Activated B cell treated with CpG ODN at 0.5 μM for 24 hours (primary cell): ENCODE data around the gene GLYR1. TPM values are rescaled to one million over a fixed set of nuclear protein-coding genes. Genes with fewer than 3 reads are reported as not detected.

ENCODE experiments used
- ATAC-seq: fragments of 200-7000 bp; cut with Tn5 transposase; one replicate; pipeline ENCODE4 v1.10.0; 2021; ENCODE audit warnings: low read depth, mild to moderate bottlenecking, moderate library complexity
- CTCF ChIA-PET: fragments of 350-600 bp; sonication (Branson Sonifier 250); formaldehyde crosslinking; loops from one replicate; lab custom pipeline; 2021; ENCODE audit warnings: antibody characterized with exemption; lab: Charles Lee
- POLR2A ChIA-PET: fragments of 350-600 bp; sonication (Branson Sonifier 250); formaldehyde crosslinking; loops from one replicate; lab custom pipeline; 2021; ENCODE audit warnings: antibody characterized with exemption; lab: Charles Lee
- DNase-seq: peaks from one replicate; pipeline ENCODE4 v3.0.0; 2022
- H3K27ac Mint-ChIP-seq: one replicate; pipeline ENCODE4 v1.8.0; 2020; ENCODE audit warnings: mixed read lengths
- H3K27me3 Mint-ChIP-seq: one replicate; pipeline ENCODE4 v1.8.0; 2021; ENCODE audit warnings: mixed read lengths
- H3K36me3 Mint-ChIP-seq: one replicate; pipeline ENCODE4 v1.8.0; 2021; ENCODE audit warnings: low read depth, mixed read lengths
- H3K4me1 Mint-ChIP-seq: one replicate; pipeline ENCODE4 v1.8.0; 2021; ENCODE audit warnings: mixed read lengths
- H3K4me3 Mint-ChIP-seq: one replicate; pipeline ENCODE4 v1.8.0; 2020; ENCODE audit warnings: mild to moderate bottlenecking, mixed read lengths
- H3K9me3 Mint-ChIP-seq: one replicate; pipeline ENCODE4 v1.8.0; 2020; ENCODE audit warnings: mixed read lengths
- intact Hi-C: fragments of 100-400 bp; cut with micrococcal nuclease; formaldehyde crosslinking; loops from one replicate; pipeline ENCODE4 v1.15.1; 2024
- total RNA-seq: library from RNA; stranded (reverse); gene quantifications from 2 replicates; pipeline ENCODE4 v1.2.3, GENCODE V29; 2022
- TF ChIP-seq, protein P1 (sequence below): fragments of 200-600 bp; IDR thresholded peaks from one replicate; pipeline ENCODE4 v1.8.0; 2022; ENCODE audit warnings: antibody characterized with exemption, mild to moderate bottlenecking

GLYR1 gene
- total RNA-seq, 1 donor from 2014 or later, result 156 TPM

DNA sequence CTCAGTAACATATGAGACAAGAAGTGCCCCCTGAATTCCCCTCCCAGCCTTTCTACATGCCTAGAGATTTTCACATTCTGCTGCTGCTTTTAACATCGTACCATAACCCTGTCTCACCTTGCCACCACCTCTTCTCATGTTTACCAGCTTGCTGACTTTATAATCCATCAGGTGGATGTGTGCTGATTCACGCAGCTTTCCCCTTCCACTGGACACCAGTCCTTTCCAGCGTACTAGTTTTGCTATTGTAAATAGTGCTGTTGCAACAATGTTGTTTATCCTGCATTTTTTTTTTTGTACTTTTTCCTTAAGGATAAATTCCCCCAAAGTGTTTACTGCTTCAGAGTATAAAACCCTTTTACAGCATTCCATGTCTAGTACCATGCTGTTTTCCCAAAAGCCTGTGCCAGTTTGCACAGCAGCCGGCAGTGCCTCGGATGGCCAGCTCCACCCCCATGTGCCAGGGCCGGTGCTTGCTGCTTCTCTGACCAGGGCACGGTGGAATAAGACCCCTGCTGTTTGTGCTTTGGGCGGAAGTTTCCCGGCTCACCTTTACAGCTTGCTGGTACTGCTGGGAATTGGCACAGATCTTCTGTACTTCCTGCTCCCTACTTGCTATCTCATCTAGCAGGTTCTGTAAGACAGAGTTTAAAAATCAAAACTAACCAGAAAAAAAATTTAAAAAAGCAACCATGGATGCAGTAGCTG, 41.5 kb upstream of the GLYR1 start:
- Mint-ChIP-seq H3K9me3 (no peaks in the 10 kb centered on the region), H3K36me3 (peaks cover 44% of the 10 kb centered on the region), H3K4me1 (no peaks in the 10 kb centered on the region), H3K27me3 (no peaks in the 10 kb centered on the region), H3K4me3 (no peak overlapping the region), H3K27ac (no peak overlapping the region)
- CTCF ChIA-PET, result no interaction called here
- intact Hi-C loops, result no loop called here
- DNase-seq (no peak), ATAC-seq (no peak)
- POLR2A ChIA-PET, result no interaction called here
- TF ChIP-seq, protein P1, sequence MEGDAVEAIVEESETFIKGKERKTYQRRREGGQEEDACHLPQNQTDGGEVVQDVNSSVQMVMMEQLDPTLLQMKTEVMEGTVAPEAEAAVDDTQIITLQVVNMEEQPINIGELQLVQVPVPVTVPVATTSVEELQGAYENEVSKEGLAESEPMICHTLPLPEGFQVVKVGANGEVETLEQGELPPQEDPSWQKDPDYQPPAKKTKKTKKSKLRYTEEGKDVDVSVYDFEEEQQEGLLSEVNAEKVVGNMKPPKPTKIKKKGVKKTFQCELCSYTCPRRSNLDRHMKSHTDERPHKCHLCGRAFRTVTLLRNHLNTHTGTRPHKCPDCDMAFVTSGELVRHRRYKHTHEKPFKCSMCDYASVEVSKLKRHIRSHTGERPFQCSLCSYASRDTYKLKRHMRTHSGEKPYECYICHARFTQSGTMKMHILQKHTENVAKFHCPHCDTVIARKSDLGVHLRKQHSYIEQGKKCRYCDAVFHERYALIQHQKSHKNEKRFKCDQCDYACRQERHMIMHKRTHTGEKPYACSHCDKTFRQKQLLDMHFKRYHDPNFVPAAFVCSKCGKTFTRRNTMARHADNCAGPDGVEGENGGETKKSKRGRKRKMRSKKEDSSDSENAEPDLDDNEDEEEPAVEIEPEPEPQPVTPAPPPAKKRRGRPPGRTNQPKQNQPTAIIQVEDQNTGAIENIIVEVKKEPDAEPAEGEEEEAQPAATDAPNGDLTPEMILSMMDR, result no peak

DNA sequence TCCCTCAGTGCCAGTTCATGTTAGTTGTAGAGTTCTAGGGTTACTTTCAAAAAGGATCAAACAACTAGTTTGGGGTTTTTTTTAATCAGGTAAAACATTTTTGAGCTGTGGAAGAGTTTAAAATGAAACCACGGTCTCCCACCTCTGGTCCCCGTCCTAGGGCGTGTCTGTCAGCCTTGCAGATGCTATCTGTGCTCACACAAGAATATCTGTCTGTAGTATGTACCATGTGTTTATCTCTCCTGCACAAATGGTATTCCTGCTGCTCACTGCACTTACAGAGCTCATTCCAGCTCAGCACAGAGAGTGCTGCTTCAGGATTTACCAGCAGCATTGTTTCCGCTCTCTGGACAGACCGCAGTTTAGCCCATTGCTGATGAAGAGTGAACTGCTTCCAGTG, 39.1 kb upstream of the GLYR1 start:
- no peak overlapping the region for H3K4me3 Mint-ChIP-seq
- no peak overlapping the region for H3K27ac Mint-ChIP-seq
- H3K4me1 Mint-ChIP-seq, result no peaks in the 10 kb centered on the region

DNA sequence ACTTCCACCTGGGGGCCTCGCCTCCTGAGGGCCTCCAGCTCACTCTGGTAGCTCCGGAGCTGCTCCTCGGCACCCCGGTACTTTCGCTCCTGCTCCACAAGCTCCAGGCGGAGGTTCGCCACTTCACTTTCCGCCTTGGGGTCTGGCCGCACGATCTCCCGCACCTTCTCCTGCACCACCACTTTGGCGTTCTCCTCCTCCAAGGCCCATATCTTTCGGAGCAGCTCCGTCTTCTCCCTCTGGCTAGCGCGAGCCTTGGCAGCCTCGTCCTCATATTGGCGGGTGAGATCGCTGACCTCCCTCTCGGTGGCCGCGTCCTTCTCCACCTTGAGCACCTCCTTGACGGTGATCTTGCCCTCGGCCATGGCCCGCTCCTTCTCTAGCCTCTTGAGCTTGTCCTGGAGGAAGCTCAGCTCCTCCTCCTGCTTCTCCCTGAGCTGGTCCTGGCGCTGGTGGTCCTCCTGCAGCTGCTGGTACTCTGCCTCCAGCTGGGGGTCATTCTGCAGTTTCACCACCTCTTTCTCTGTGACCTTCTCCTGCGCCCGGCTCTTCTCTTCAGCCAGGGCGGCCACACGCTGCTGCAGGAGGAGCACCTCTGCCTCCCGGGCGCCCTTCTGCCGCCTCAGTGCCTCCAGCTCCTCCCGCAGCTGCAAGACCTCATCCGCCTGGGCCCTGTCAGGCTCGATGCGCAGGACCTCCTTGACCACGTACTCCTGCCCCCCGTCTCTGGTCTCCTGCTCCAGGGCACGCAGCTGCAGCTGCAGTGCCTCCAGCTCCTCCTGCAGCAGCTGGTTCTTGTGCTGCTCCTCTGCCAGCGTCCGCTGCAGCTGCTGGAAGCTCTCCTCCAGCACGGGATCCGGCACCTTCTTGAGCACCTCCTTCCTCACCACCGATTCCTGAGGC, 38.1 kb upstream of the GLYR1 start:
- Mint-ChIP-seq H3K9me3 (no peaks in the 10 kb centered on the region), H3K36me3 (peaks cover 77% of the 10 kb centered on the region), H3K4me1 (no peaks in the 10 kb centered on the region), H3K4me3 (no peak overlapping the region), H3K27ac (no peak overlapping the region), H3K27me3 (no peaks in the 10 kb centered on the region)
- intact Hi-C loops, result no loop called here
- ChIA-PET POLR2A (no interaction called here), CTCF (no interaction called here)
- DNase-seq (no peak), ATAC-seq (no peak)
- TF ChIP-seq, protein P1, result no peak

More for the DNA sequence above, 39.1 kb upstream of the GLYR1 start:
- POLR2A ChIA-PET, result no interaction called here
- intact Hi-C loops, result no loop called here
- Mint-ChIP-seq H3K36me3 (peaks cover 68% of the 10 kb centered on the region), H3K9me3 (no peaks in the 10 kb centered on the region), H3K27me3 (no peaks in the 10 kb centered on the region)
- CTCF ChIA-PET, result no interaction called here
- DNase-seq (no peak), ATAC-seq (no peak)
- TF ChIP-seq, protein P1, result no peak

DNA sequence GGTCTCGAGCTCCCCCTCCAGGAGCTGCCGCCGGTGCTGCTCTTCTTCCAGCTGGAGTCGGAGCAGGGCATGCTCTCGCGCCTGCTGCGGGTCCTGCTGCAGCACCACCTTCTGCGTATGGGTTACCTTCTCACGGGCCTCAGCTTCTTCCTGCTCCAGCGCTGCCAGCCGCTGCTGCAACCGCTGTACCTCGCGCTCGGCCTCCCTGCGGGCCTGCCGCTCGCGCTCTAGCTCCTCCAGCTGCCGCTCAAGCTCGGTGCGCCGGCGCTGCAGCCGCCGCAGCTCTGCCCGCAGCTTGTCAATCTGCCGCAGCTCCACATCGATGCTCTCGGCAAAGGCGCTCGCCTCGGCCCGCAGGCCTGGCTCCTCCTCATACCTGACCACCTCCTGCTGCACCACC, 37.1 kb upstream of the GLYR1 start:
- POLR2A ChIA-PET, result no interaction called here
- H3K27me3 Mint-ChIP-seq, result no peaks in the 10 kb centered on the region
- H3K27ac Mint-ChIP-seq, result no peak overlapping the region
- CTCF ChIA-PET, result no interaction called here
- H3K4me1 Mint-ChIP-seq, result no peaks in the 10 kb centered on the region
- H3K9me3 Mint-ChIP-seq, result no peaks in the 10 kb centered on the region
- peaks cover 86% of the 10 kb centered on the region for H3K36me3 Mint-ChIP-seq
- DNase-seq (no peak), ATAC-seq (no peak)
- no peak overlapping the region for H3K4me3 Mint-ChIP-seq
- TF ChIP-seq, protein P1, result no peak
- intact Hi-C loops, result no loop called here

DNA sequence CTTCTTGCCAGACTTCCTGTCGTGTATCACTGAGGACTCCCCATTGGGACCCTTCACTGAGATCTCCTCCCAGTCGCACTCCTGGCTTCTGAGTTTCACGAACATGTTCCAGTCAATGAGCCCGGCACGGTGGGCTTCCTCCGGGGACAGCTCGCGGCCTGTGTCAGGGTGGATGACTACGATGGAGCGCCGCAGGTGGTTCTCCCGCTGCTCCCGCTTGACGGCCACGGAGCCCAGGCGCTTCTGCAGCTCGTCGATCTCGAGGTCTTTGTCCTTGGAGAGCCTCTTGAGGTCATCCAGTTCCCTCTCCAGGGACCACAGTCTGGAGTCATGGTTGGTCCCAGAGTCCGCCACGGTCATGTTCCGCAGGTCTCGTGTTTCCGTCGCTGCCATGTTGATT, 36.4 kb upstream of the GLYR1 start:
- H3K27me3 Mint-ChIP-seq, result no peaks in the 10 kb centered on the region
- no peak for DNase-seq
- H3K4me1 Mint-ChIP-seq, result no peaks in the 10 kb centered on the region
- no peaks in the 10 kb centered on the region for H3K9me3 Mint-ChIP-seq
- H3K27ac Mint-ChIP-seq, result no peak overlapping the region
- ChIA-PET CTCF (no interaction called here), POLR2A (no interaction called here)
- TF ChIP-seq, protein P1, result no peak
- ATAC-seq, result no peak
- H3K36me3 Mint-ChIP-seq, result peaks cover 92% of the 10 kb centered on the region
- H3K4me3 Mint-ChIP-seq, result no peak overlapping the region
- intact Hi-C loops, result no loop called here
